ENCODE results near the gene SART3.
"Not testable (repeated sequence)": the region's sequence is repeated elsewhere in the genome, so short reads cannot be mapped to it uniquely, and the experiment has no call there.

The SART3 gene

DNA sequence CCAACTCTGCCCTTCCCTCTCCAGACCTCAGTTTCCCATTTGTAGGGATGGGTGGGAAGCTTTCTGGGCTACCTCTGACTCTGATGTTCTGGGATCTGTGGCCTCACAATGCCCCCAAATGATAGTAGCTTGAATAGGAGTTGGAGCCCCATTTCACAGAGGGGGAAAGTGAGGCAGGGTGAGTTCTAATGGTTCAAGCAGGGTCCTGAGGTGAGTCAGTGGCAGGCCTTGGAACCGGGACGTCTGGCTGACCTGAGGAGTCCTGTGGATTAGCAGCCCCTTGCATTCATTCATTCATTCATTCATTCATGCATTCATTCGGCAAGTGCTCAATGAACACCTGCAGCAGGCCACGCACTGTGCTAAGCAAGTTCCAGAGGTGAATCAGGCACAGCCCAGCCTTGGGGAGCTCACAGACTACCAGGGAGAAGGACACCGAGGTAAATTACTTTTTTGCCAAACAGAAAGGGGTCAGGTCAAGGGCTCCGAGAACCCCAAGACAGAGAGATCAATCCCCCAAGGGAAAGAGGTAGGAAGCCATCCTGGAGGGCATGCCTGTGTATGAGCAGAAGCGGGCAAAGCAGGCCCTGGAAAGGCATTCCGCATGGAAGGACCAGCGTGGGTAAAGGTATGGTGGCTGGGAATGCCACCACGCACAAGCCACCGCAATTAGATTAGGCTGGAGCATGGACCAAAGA is 37.7 kb upstream of the SART3 start:
- no peak for DNase-seq (ENCODE audit: insufficient read length, low spot score)
- no peak for FAIRE-seq

DNA sequence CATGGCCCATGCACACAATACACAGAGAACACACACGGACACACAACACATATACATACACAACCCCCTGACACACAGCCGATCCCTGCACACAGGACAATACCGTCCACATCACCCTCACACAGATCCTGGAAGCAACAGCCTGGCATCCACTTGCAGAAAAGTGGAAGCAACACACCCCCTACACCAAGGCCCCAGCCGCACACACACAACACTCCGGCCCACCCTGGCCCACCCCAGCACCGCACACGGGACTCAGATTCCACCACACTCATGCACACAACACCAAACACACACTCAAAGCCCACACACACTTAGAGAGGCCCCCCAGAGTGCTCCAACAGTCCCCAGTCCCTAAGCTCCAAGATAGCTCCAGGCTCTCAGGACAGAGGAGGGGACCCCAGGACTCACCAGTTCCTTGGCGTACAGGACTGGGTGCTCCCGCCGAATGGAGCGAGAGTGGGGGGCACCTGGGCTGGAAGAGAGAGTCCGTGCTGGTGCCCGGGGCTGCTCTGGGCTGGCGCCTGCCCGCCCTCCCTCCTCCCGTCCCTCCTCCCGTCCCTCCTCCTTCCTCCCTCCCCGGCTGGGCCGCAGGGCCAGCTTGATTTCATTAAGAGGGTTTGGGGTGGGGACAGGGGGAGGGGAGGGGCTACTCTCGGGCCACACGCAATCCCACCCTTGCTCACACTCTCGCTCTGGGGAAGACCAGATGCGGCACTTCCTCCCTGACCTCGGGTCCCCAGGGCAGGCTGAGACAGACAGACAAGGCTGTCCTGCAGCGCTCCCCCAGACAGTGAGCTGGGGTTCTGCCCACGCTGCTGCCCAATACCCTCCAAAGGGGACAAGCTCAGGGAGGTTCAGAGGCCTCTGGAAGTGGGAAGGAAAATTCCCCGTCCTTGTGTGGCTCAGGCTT is 36.8 kb upstream of the SART3 start, which contains the start of gene TMEM119:
TMEM119 (minus strand) TSS at position 526 of the 913 bp plus-strand sequence. CDS start 5,701 bp downstream, outside the sequence.
- no peak for DNase-seq (ENCODE audit: insufficient read length, low spot score)
- FAIRE-seq: no peak

DNA sequence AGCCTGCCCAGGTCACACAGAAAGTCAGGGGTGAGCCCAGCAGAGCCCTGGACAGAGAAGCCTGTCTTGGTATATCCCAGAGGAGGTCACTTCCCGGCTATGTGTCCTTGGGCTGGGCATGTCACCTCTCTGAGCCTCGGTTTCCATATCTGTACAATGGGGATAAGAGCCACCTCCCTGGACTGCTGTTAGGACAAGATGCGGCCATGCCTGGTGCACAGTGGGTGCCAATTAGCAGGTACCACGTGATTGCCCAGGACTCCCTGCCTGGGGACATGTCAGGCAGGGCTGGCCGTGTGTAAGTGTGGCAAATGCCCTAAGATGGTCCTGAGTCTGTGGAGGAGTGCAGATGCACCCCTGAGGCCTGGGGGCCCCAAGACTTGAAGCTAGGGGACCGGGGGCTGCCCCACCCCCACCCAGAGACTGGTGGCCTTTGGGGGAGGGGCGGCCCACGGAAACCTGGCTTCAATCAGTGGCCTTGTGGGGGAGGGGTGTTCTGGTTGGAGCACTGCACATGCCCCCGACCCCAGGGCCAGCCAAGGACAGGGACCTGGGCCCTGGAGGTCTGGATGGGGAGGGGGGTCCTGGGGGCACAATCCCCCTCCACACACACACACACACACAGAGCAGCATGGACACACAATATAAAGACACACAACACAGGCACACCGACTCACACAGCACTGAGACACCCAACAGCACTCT is 36.0 kb upstream of the SART3 start:
- FAIRE-seq: peak; percentile 36
- DNase-seq (ENCODE audit: insufficient read length, low spot score): no peak

DNA sequence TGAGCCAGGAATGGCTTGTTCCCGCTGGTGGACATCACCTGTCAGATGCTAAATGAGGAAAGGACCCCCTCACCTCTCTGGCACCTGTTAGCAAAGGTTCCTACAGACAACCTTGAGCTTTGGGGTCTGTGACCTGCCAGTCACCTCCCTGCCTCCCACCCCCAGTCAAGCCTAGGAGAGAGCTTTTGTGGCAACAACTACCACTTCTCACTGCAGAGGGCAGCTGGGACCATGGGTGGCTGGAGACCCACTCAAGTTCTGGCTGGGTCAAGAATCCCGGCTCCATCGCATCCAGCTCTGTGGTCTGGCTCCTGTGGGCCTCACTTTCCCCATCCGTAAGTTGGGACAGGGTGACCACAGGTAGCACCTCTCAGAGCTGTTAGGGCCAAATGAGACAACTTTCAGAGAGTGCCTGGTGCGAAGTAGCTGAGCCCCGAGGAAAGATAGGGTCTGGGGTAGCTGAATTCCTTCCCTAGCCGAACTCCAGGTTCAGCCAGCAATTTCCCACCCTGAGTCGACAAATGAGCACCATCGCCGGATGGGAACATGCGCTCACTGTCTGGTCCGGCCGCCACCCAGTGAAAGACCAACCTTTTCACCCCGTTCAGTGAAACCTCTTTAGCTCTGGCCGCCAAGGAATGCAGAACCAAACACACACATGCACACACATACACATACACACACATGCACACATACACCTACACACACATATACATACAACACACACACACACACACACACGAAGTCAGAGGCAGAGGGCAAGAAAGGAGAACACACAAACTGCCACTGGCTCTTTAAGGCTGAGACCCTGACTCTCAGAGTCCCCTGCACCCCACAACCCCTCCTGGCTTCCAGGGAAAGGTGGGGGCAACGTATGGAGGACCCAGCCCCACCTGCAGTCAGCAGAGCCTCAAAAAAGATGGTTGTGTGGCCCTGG is 35.0 kb upstream of the SART3 start:
- DNase-seq (ENCODE audit: insufficient read length, low spot score) (no peak), FAIRE-seq (peak; percentile 73)

DNA sequence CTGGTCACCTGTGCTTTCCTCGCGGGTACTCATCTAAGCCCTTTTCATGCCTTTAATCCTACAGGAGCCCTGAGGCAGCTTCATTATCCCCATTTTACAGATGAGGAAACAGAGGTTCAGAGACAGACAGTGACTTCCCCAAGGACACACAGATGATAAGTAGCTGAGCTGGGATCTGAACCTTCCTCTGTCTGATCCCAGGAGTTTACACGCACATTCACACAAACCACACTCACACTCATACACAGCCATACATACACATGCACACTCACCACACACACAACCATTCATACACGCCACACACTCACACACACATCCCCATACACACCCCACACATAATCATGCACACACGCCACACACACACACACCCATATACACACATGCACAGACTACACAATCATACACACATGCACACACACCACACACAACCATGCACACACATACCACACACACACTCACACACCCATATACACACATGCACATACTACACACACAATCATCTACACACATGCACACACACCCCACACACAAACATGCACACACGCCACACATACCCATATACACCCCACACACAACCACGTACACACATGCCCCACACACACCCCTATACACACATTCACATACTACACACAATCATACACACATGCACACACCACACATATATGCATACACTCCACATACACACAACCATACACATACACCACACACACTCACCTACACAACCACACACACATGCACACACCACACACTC is 34.2 kb upstream of the SART3 start:
- DNase-seq (ENCODE audit: insufficient read length, low spot score) (no peak), FAIRE-seq (peak; percentile 95)

DNA sequence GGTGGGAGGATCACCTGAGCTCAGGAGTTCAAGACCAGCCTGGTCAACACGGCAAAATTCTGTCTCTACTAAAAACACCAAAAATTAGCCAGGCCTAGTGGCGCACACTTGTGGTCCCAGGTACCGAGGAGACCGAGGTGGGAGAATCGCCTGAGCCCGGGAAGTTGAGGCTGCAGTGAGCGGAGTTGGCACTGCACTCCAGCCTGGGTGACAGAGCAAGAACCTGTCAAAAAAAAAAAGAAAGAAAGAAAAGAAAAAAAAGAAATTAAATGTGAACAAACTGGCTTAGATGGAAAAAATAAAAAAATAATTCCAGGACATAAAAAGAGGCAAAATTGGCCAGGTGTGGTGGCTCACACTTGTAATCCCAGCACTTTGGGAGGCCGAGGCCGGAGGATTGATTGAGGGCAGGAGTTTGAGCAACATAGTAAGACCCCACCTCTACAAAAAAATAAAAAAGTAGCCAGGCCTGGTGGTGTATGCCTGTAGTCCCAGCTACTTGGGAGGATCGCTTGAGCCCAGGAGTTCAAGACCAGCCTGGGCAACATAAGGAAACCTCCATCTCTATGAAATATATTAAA is 33.4 kb upstream of the SART3 start:
- no peak for FAIRE-seq
- no peak for DNase-seq (ENCODE audit: insufficient read length, low spot score)

DNA sequence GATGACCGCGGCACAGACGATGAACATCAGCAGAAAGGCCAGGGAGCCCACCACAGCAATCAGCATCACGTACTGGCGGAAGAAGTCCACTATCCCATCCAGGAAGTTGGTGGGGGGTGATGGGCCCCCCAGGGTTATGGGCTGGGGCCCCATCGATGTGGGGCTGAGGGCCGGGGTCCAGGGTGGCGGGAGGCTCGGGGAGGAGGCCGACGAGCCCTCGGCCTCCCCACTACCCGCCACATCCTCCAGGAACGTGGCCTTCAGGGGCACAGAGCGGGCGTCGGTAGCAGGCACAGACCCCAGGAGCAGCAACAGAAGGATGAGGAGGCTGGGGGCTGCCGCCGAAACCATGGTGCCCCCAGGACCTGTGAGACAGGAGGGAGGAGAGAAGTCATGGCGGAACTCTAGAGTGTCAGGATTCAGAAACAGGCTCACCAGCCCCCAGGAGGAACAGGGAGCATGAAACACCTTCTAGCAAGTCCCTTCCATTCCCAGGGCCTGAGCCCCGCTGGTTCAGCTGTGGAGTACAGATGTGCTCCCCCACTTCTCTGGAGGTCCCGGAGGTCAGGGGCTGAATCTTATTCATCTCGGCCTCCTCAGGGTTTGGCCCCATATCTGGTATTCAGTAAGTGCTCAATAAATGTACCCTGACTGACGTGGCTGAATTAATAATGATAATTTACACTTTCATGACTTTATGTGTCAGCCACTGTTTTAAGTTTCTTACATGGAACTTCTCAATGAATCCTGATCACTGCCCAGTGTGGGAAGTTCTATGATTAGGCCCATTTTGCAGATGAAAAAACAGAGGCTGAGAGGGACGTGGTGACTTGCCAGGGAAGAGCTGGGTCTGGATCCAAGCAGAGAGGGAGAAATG is 31.3 kb upstream of the SART3 start:
- FAIRE-seq: no peak
- DNase-seq (ENCODE audit: insufficient read length, low spot score): no peak

DNA sequence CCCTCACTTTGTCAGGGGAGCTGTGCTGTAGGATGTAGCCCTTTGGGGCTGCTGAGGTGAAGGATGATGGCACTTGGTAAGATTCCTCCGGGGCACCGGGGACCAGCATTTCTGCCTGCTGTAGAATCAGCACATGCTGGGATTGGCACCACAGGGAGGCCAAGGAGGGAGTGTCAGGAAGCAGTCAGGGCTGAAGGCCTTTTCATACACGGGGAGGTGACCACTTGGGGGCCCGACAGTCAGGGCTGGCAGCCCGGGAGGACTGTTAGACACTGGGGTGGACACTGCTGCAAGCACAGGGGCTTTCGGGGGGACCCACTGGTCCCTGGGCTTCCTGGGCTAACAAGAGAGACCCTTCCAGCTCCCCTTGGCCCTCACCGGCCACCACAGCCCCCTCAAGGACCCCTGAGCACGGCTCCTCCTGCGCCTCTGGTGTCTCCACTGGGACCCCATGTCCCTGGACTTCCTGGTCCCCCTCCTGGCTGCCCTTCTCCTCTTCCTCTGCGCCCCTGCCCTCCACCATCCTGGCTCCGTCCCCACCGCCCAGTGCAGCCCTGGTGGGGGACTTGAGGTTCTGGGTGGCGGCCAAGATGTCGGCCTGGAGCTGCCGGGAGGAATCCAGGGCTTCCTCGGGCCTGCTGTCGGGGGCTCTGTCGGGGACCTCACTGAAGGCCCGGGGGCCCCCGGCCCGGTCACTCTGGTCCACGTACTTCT is 30.5 kb upstream of the SART3 start:
- no peak for DNase-seq (ENCODE audit: insufficient read length, low spot score)
- FAIRE-seq: no peak

DNA sequence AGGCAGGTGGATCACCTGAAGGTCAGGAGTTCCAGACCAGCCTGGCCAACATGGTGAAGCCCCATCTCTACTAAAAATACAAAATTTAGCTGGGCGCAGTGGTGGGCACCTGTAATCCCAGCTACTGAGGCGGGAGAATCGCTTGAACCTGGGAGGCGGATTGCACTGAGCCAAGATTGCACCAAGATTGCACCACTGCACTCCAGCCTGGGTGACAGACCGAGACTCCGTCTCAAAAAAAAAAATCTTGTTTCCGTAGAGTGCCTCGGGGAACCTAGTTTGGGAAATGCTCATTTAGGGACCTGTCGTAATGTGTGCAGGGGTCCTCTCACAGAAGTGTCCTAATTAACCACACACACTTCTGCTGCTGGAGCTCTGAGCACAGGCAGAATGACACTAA is 29.5 kb upstream of the SART3 start:
- not testable (repeated sequence) for DNase-seq (ENCODE audit: insufficient read length, low spot score)

DNA sequence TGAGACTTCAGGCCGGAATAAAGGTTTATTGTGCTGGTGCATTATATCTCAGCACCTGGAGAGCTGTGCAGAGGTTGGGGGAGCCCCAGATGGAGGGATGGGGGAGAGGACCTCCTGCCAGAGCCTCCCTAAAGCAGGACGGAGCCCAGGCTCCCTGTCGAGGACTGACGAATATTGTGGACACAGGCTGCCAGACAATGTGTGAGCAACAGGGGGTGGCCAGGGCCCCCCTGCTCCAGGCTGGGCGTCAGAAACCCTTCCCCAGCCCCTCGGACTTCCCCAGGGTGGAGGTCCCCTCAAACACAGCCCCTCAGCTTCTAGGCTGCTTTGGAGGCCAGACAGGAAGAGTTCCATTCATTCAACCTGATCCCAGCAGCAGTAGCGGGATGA is 28.9 kb upstream of the SART3 start:
- DNase-seq (ENCODE audit: insufficient read length, low spot score) (no peak), FAIRE-seq (no peak)

More for the DNA sequence above, 29.5 kb upstream of the SART3 start:
- not testable (repeated sequence) for FAIRE-seq

DNA sequence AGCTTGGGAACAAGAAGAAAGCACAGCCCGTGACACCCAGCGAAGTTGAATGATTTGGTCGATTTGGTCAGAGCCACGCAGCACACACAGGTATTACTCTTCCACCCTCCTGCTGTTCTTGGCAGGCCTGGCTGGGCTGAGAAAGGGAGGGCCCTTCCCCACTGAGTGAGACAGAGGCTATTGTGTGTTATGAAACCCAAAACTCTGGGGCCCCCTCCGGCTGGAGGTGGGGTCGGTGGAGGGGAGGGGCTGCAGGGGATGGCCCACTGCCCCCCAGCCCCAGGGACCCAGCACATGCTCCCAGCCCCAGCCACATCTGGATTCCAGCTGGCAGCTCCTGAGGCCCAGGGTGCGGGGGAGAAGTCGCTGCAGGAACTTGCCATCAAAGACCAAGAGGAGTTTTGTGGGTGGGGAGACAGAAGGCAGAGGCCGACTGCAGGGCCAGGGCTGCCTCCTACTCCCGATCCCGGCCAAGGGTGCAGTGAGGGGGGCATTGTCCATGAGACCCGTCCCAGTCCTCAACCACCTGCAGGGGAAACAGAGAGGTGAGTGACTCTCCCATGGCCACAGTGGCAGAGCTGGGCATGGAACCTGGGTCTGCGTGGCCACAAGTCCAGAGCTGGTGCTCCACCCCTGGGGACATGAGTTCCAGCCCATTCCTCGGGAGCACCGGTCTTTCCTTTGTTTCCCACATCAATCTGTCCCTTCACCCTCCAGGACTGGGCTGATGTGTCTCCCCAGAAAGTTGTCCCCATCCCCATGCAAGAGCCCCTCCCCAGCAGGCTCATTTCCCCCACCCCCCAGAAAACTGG is 28.3 kb upstream of the SART3 start:
- FAIRE-seq (no peak), DNase-seq (ENCODE audit: insufficient read length, low spot score) (no peak)

DNA sequence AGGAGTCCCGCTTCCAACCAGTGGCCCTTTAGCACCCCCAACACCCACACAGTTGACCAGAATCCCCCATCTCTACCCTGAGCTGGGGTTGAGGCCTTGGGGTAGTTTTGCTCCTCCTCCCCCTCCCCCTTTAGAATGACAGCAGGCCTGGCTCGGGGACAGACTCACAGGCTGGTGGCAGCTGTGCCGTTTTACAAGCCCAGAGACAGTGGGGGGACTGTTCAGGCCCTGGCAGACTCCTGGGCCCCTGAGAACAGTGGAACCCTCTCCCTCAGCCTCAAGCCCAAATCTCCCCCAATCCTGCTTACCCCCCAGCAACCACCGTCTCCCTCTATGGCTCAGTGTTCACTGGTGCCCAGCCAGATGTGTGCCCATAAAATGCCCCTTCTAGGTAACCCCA is 26.9 kb upstream of the SART3 start:
- no peak for DNase-seq (ENCODE audit: insufficient read length, low spot score)

DNA sequence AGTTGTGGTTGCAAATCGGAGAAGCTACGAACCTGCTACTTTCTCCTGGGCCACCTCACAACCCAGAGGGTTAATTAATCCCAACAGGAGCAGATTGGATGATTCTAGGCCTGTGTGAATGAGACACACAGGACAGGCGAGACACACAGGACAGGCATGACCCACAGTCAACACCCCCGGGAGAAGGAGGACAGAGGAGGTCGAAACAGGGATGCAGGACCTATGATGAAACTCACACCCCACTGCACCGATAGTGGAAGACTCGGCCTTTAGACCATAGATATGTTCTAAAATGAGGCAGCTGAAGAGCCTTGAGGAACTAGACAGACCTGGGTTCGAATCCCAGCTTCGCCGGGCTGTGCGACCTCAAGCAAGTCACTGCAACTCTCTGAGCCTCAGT is 25.3 kb upstream of the SART3 start:
- FAIRE-seq: no peak
- DNase-seq (ENCODE audit: insufficient read length, low spot score): no peak

More for the DNA sequence above, 26.9 kb upstream of the SART3 start:
- no peak for FAIRE-seq

DNA sequence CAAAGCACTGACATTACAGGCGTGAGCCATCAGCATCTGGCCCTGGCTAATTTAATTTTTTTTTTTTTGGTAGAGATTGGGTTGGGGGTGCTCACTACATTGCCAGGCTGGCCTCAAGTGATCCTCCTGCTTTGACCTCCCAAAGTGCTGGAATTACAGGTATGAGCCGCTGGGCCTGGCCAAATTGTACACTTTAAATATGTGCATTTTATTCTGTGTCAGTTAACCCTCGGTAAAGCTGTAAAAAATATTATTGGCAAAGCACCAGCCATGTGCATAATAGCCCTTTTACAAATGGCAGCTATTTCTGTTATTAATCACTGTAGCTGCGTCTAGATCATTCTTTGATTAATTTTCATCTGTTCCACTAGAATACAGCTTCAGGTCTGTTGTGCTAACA is 24.9 kb upstream of the SART3 start:
- FAIRE-seq: no peak
- DNase-seq (ENCODE audit: insufficient read length, low spot score): no peak

DNA sequence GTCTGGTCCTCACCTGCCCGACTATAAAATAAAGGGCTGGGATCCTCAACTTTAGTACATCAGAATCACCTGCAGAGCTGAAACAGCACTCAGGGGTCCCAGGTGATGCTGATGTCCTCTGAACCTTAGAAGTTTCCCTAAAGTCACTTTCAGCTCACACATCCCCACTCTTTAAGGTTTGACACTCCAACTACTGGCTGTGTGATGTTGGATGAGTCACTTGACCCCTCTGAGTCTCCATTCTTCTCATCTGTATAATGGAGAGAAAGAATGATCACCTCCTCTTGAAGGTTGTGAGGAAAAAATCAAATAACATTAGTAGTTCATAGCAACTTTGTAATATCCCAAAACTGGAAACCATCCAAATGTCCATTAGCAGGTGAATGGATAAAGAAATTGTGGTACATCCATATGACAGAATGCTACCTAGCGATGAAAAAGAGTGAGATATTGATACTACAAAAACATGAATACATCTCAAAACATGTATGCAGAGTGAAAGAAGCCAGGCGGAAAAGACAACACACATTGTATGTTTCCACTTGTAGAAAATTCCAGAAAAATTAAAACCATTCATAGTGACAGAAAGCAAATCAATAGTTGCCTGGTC is 23.6 kb upstream of the SART3 start:
- DNase-seq (ENCODE audit: insufficient read length, low spot score): no peak
- FAIRE-seq: no peak

DNA sequence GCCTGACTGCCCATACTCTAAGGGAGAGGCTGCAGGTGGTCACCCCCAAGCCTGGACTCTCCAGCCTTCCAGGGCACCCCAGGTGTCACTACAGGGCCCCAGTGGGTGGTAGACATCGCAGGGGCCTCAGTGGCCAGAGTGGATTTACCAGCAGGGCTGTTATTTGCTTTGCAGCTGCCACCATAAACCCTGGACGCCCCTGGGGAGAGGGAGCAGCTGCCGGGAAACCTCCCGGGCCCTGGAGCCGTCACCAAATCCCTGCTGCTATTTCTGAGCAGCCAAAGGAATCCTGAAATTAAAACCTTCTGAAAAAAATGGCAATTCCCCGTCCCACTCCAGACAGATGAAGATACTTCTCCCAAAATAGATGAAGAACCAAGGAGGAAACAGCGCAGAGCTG is 23.0 kb upstream of the SART3 start:
- DNase-seq (ENCODE audit: insufficient read length, low spot score) (no peak), FAIRE-seq (no peak)
